Mononuclear cell (primary cell): Measurements from ENCODE around the gene AMH. TPM values are rescaled to one million over a fixed set of nuclear protein-coding genes. Genes with fewer than 3 reads are reported as not detected.
"Not testable (repeated sequence)": the region's sequence is repeated elsewhere in the genome, so short reads cannot be mapped to it uniquely, and the experiment has no call there.

Source experiments
- H3K27me3 ChIP-seq: 2 replicates; pipeline ENCODE4 v1.6.0; 2011; ENCODE audit warnings: low read length, control low read depth; ENCODE audit not compliant: insufficient read depth
- H3K4me1 ChIP-seq: 2 replicates; pipeline ENCODE4 v1.5.1; 2011; ENCODE audit warnings: mild to moderate bottlenecking, low read length, control low read depth; ENCODE audit not compliant: insufficient read depth
- H3K4me3 ChIP-seq: 2 replicates; pipeline ENCODE4 v1.5.1; 2011; ENCODE audit warnings: mild to moderate bottlenecking, low read length, moderate library complexity
- H3K9me3 ChIP-seq: 2 replicates; pipeline ENCODE4 v1.5.1; 2011; ENCODE audit warnings: low read depth, mild to moderate bottlenecking, control low read depth, low read length
- total RNA-seq: library from RNA; depleted of rRNA; stranded (reverse); fragments of >200 nt; gene quantifications from one replicate; pipeline ENCODE4 v1.2.3, GENCODE V29; 2012

Gene AMH
- total RNA-seq, 1 donor = 1.3 TPM

- Histone ChIP-seq H3K9me3 (no peaks in the 10 kb centered on the region), H3K4me1 (peaks cover 54% of the 10 kb centered on the region)
Measured at GRCh38 chr19:2275588-2276428, 26.7 kb downstream of the AMH start.

DNA sequence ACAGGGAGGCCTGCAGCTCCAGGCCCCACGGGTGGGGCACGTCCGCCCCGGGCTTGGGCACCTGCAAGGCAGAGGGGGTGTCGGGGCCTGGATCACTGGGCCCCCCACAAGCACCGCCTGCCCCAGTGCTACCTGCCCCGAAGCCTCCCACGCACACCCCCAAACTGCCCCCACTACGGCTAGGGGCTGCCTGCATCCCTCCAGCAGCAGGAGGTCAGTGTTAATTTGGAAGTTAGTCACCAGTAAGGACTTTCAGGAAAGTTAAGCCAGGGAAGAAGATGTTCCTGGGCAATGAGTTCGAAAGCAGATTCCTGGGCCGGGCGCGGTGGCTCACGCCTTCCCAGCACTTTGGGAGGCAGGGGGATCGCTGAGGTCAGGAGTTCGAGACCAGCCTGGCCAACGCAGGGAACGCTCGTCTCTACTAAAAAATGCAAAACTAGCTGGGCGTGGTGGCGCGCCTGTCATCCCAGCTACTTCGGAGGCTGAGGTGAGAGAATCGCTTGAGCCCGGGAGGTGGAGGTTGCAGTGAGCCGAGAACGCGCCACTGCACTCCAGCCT is 27.4 kb downstream of the AMH start:
- Histone ChIP-seq H3K27me3 (no peaks in the 10 kb centered on the region), H3K9me3 (no peaks in the 10 kb centered on the region), H3K4me1 (peaks cover 54% of the 10 kb centered on the region), H3K4me3 (no peak overlapping the region)

More at GRCh38 chr19:2275588-2276428, 26.7 kb downstream of the AMH start:
- Histone ChIP-seq H3K27me3 (no peaks in the 10 kb centered on the region), H3K4me3 (no peak overlapping the region)

DNA sequence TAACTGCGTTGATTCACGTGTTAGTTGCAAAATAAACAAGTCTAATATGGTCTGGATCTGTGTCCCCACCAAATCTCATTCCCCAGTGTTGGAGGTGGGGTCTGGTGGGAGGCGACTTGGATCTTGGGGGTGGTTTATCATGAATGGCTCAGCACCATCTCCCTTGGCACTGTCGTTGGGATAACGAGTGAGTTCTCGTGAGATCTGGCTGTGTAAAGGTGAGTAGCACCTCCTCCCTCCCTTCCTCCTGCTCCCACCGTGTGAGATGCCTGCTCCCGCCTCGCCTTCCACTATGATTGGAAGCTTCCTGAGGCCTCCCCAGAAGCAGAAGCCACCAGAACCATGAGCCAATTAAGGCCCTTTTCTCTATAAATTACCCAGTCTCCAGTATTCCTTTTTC is 28.0 kb downstream of the AMH start:
- Histone ChIP-seq H3K27me3 (no peaks in the 10 kb centered on the region), H3K9me3 (no peaks in the 10 kb centered on the region), H3K4me1 (peaks cover 54% of the 10 kb centered on the region), H3K4me3 (no peak overlapping the region)

DNA sequence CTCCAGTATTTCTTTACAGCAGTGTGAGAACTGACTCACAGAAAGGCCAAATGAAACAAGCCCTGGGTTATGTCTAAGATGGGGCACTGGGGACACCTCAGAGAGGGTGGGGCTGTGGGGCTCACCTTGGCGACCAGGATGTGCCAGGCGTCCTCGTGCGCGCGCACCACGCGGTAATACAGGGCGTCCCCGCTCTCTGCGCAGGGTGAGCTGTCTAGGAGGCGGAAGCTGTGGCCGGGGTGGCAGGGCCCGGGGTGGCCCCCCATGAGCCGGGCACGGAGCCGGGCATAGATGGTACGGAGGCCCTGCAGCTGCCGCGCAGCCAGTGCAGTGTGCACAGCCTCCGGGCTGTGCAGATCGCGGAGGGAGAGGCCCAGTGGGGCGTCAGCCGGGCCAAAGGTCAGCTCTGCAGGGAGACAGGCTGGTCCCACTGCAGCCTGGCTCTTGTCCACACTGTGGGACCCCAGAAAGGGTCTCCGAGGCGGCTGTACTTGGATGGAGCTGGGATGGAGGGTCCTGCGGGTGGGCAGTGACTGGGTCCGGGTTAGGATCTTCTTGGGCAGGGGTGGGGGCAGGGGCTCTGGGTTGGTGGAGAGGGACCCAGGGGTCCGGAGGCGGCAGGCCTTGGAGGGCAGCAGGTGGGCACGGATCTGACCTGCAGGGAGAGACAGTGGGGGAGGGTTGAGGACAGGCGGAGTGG is 29.5 kb downstream of the AMH start:
- Histone ChIP-seq H3K27me3 (no peaks in the 10 kb centered on the region), H3K4me1 (peaks cover 52% of the 10 kb centered on the region), H3K4me3 (no peak overlapping the region), H3K9me3 (no peaks in the 10 kb centered on the region)

- H3K4me3 ChIP-seq = no peak overlapping the region
- no peaks in the 10 kb centered on the region for H3K9me3 ChIP-seq
- H3K27me3 ChIP-seq = no peaks in the 10 kb centered on the region
- peaks cover 39% of the 10 kb centered on the region for H3K4me1 ChIP-seq
Measured at GRCh38 chr19:2280633-2281264, 31.6 kb downstream of the AMH start.

DNA sequence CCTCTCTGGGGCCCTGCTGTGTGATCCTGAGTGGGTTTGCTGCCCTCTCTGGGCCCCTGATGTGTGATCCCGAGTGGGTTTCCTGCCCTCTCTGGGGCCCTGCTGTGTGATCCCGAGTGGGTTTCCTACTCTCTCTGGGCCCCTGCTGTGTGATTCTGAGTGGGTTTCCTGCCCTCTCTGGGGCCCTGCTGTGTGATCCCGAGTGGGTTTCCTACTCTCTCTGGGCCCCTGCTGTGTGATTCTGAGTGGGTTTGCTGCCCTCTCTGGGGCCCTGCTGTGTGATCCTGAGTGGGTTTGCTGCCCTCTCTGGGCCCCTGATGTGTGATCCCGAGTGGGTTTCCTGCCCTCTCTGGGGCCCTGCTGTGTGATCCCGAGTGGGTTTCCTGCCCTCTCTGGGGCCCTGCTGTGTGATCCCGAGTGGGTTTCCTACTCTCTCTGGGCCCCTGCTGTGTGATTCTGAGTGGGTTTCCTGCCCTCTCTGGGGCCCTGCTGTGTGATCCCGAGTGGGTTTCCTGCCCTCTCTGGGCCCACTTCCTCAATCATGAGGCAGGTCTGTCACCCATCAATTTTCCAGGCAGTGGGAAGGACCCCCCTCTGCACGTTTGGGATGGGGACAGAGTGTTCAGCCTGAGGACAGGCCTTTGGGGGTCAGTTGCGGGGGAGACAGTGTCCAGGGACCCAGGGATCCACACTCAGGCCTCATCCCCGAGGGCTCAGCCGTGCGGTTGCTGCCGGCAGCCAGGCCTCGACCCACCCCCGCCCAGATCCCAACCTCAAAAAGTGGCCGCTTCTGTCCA is 32.3 kb downstream of the AMH start:
- Histone ChIP-seq H3K4me3 (peak overlapping the region; percentile 43), H3K4me1 (peaks cover 40% of the 10 kb centered on the region)
- H3K9me3 ChIP-seq, H3K27me3 ChIP-seq: not testable (repeated sequence)

DNA sequence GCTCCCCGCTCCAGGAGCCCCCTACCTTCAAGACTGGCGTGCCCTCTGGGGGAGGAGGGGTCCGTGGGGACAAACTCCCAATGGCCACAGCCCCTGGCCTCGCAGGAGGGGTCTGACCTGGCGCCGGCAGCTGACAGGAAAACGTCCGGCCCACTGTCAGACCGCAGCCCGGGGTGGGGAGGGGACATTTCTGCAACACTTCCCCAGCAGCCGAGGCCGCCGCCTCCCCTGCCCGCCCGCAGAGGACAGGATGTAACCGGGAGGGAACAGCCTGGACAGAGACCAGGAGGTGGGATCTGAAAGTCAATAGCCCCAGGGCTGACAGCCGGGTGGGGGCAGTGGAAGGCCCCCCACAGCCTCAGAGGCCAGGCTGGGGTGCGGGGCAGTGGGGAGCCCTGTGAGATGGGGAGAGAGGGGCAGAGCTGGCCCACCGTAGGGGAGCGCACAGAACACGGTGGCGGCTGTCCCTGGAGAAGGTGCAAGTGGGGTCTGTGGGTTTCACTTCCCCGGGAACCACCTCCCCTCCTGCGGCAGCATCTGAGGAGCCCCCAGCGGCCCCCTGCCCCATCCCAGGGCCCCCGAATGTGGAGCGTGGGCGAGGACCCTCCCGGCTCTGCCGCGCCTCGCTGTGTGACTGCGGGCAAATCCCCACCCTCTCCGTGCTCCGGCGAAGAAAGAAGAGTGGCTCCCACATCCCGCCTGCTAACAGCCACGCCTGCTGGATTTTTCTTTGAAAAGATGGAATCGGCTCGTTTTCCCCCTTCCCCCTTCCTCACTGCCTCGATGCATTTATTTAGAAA is 33.1 kb downstream of the AMH start, which contains the start of gene PEAK3:
Gene PEAK3 (minus strand): TSS at position 114 of the 800 bp plus-strand sequence. CDS start 1,244 bp downstream, outside the sequence.
- Histone ChIP-seq H3K27me3 (no peaks in the 10 kb centered on the region), H3K9me3 (no peaks in the 10 kb centered on the region), H3K4me3 (peak within 1 kb of the TSS; percentile 43), H3K4me1 (peaks cover 47% of the 10 kb centered on the region)

DNA sequence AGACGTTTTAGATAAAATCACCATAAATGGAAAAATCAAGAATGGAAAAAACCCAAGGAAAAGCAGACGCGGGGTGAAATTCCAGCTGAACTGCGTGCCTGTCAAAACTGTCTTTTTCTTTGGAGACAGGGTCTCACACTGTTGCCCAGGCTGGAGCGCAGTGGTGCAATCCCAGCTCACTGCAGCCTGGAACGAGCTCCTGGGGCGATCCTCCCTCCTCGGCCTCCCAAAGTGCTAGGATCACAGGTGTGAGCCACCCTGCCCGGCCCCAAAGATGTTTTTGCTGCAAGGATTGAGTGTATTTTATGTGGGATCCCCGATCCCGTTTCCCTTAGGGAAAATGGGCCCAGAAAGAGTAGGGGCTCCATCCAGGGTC is 33.7 kb downstream of the AMH start:
- Histone ChIP-seq H3K4me1 (peaks cover 53% of the 10 kb centered on the region), H3K27me3 (no peaks in the 10 kb centered on the region), H3K9me3 (no peaks in the 10 kb centered on the region), H3K4me3 (peak overlapping the region; percentile 43)

DNA sequence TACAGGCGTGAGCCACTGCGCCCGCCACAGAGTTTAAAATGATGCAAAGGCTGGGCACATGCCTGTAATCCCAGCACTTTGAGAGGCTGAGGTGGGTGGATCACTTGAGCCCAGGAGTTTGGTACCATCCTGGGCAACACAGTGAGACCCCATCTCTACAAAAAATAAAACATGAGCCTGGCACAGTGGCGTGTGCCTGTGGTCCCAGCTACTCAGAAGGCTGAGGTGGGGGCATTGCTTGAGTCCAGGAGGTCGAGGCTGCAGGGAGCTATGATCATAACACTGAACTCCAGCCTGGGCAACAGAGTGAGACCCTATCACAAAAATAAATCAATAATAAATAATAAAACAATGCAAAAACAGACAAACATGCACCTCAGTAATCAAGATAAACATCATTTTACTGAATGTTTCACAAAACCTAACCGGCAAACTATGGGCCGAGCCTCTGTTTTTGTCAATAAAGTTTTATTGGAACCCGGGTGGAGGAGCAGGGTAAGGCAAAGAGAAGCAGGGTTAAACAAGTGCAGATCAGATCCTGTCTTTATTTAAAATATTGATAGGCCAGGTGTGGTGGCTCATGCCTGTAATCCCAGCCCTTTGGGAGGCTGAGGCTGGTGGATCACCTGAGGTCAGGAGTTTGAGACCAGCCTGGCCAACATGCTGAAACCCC is 34.8 kb downstream of the AMH start:
- Histone ChIP-seq H3K4me1 (peaks cover 64% of the 10 kb centered on the region), H3K4me3 (no peak overlapping the region), H3K9me3 (no peaks in the 10 kb centered on the region), H3K27me3 (no peaks in the 10 kb centered on the region)

DNA sequence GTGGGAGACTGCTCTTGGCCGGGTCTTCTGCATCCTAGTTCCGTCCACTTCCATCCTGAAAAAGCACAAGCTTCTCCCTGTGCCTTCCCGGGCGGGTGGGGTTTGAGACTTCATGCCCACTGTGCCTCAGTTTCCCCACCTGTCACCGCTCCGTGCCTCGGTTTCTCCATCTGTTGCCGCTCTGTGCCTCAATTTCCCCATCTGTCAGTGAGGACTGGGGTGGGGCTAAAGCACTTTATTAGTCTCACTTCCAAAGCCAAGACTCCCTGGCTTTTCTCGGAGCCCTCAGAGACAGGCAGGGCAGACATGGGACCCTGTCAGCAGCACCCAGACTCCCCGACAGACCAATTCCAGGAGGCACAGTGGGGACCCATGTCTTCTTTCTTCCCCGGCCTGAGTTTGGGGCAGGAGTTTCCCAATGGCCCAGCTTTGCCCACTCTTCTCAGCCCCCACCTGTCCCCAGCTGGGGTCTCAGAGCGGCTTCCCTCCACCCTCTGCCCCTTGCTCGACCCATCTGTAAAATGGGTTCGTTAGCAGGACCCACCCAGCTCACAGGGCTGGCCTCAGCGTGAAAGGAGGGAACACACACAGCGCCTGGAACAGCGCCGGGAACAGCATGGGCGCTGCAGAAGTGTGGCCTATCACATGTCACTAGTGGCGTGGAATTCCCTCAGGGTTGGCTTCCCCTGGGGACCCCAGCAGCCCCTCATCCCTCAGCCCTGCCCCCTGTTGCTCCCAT is 37.4 kb downstream of the AMH start:
- Histone ChIP-seq H3K9me3 (no peaks in the 10 kb centered on the region), H3K4me1 (peaks cover 67% of the 10 kb centered on the region), H3K4me3 (no peak overlapping the region), H3K27me3 (no peaks in the 10 kb centered on the region)

- Histone ChIP-seq H3K9me3 (no peaks in the 10 kb centered on the region), H3K4me3 (no peak overlapping the region)
Measured at GRCh38 chr19:2287585-2288337, 38.6 kb downstream of the AMH start.

GRCh38 chr19:2288338-2288817 is 39.3 kb downstream of the AMH start:
- Histone ChIP-seq H3K9me3 (no peaks in the 10 kb centered on the region), H3K4me3 (no peak overlapping the region), H3K4me1 (peaks cover 64% of the 10 kb centered on the region), H3K27me3 (no peaks in the 10 kb centered on the region)

More at GRCh38 chr19:2287585-2288337, 38.6 kb downstream of the AMH start:
- Histone ChIP-seq H3K27me3 (no peaks in the 10 kb centered on the region), H3K4me1 (peaks cover 67% of the 10 kb centered on the region)
